Right lobe of liver (tissue), 6 donors: ENCODE measurements around the gene CORO2A. TPM values are rescaled to one million over a fixed set of nuclear protein-coding genes. Genes with fewer than 3 reads are reported as not detected.

Source experiments
- ATAC-seq, 4 donors: fragments of 200-7000 bp; cut with Tn5 transposase; one replicate each; pipeline ENCODE4 v1.9.1; 2020; ENCODE audit warnings: mild to moderate bottlenecking in 4 of 4, moderate library complexity in 4 of 4
- DNase-seq, 3 donors: peaks; one replicate each; pipeline ENCODE4 v3.0.0-alpha.2; 2020
- H3K27ac ChIP-seq, 3 donors: fragments of 200-600 bp; one replicate each; pipeline ENCODE4 v1.8.0; 2022
- H3K27me3 ChIP-seq, 2 donors: fragments of 200-600 bp; one replicate each; pipeline ENCODE4 v1.8.0; 2022
- H3K36me3 ChIP-seq, 4 donors: fragments of 200-600 bp; sonication (generic) in 1 of 4; one replicate each; pipeline versions ENCODE4 v1.5.1 to v1.8.0; 2017 to 2022; ENCODE audit warnings: control low read depth in 1 of 4
- H3K4me1 ChIP-seq, 4 donors: fragments of 200-600 bp; sonication (generic) in 1 of 4; one replicate each; pipeline versions ENCODE4 v1.5.1 to v1.8.0; 2017 to 2022; ENCODE audit warnings: control low read depth in 1 of 4
- H3K4me3 ChIP-seq, 3 donors: fragments of 200-600 bp; one replicate each; pipeline ENCODE4 v1.8.0; 2022
- H3K9me3 ChIP-seq, 4 donors: fragments of 200-600 bp; sonication (generic) in 1 of 4; one replicate each; pipeline versions ENCODE4 v1.5.1 to v1.8.0; 2017 to 2022; ENCODE audit warnings: control low read depth in 1 of 4
- CTCF ChIP-seq, 4 donors: fragments of 200-600 bp in 3 of 4; fragments of 450-650 bp in 1 of 4; IDR thresholded peaks; one replicate each; pipeline versions ENCODE4 v1.5.1 to v1.8.0; 2016 to 2022; ENCODE audit warnings: antibody characterized with exemption in 4 of 4, mild to moderate bottlenecking in 2 of 4
- POLR2A ChIP-seq: fragments of 450-650 bp; IDR thresholded peaks from one replicate; pipeline ENCODE4 v1.6.1; 2017; ENCODE audit warnings: antibody characterized with exemption, mild to moderate bottlenecking
- WGBS: methylation state at CpG from one replicate; pipeline ENCODE4 v1.1.6; 2018; ENCODE audit warnings: low coverage, low lambda C conversion rate; ENCODE audit not compliant: insufficient coverage; ENCODE audit errors: missing lambda C conversion rate; 5-methylcytosine and 5-hydroxymethylcytosine counted together
- intact Hi-C, 2 donors: fragments of 100-400 bp; cut with DNase I; formaldehyde crosslinking; loops; one replicate each; pipeline versions ENCODE4 v1.11.2 to v1.14.1; 2022
- total RNA-seq, 6 experiments: library from RNA; depleted of rRNA in 2 of 6; stranded (reverse); fragments of >200 nt in 2 of 6; fragmentation: NEBNext Ultra II Directional in 3 of 6; extraction: Animal tissue kit (Norgen Biotek cat#: 25700) in 3 of 6; gene quantifications; one replicate each; pipeline versions ENCODE4 v1.1.0 to v1.2.4, GENCODE V29; 2016 to 2023
- donor health status: DM: no; HTN: yes; CAD: no.
- donor health status: DM: no; HTN: no; CAD: no.
- donor health status: DM: no; HTN: no; CAD: no.
- donor health status: DM: no; HTN: yes; CAD: no.
- donor health status: DM: no; HTN: yes; CAD: no.

The CORO2A gene
- total RNA-seq, 6 experiments from 2014 or later, result 0.67 to 6.2 (median 3.3) TPM

GRCh38 chr9:98225015-98225442 lies 32.6 kb upstream of the CORO2A start:
- Histone ChIP-seq H3K9me3 (no peaks in the 10 kb centered on the region), H3K27ac (peak overlapping the region; percentile 92 to 100 (median 95)), H3K4me1 (peaks cover 0 to 54% (median 29%) of the 10 kb centered on the region in 4 donors), H3K27me3 (no peaks in the 10 kb centered on the region), H3K36me3 (peaks cover 0 to 2% (median 0%) of the 10 kb centered on the region in 4 donors), H3K4me3 (no peak overlapping the region)
- DNase-seq, result peak in 2 of 3 donors; percentile 79 to 89
- intact Hi-C loops, result loop anchor here in 1 of 2 donors (10.0 kb wide), 1 partner anchor 150 kb away; no protein-coding TSS in a partner anchor
- whole genome bisulfite sequencing, result 46% methylated on average over 4 of the region's 6 CpGs
- TF ChIP-seq POLR2A (no peak), CTCF (IDR thresholded peaks at IDR 0.05) (no peak)
- ATAC-seq, result peak; percentile 26 to 63 (median 58)

- DNase-seq, result no peak
- H3K27ac ChIP-seq, result peak overlapping the region in 1 of 3 donors; percentile 18
- intact Hi-C loops, result loop anchor here in 1 of 2 donors (10.0 kb wide), 1 partner anchor 148 kb away; no protein-coding TSS in a partner anchor
- H3K27me3 ChIP-seq, result no peaks in the 10 kb centered on the region
- no peak for TF ChIP-seq CTCF (IDR thresholded peaks at IDR 0.05)
- TF ChIP-seq POLR2A, result no peak
- WGBS, result 52% methylated on average over 5 of the region's 5 CpGs
- no peak for ATAC-seq
- H3K9me3 ChIP-seq, result no peaks in the 10 kb centered on the region
- peaks cover 0 to 2% (median 0%) of the 10 kb centered on the region in 4 donors for H3K36me3 ChIP-seq
- peaks cover 0 to 52% (median 30%) of the 10 kb centered on the region in 4 donors for H3K4me1 ChIP-seq
- H3K4me3 ChIP-seq, result no peak overlapping the region
Measured at GRCh38 chr9:98222885-98223691, 30.7 kb upstream of the CORO2A start.

GRCh38 chr9:98220911-98221310 lies 28.5 kb upstream of the CORO2A start:
- Histone ChIP-seq H3K4me1 (peaks cover 0 to 52% (median 30%) of the 10 kb centered on the region in 4 donors), H3K4me3 (no peak overlapping the region), H3K9me3 (no peaks in the 10 kb centered on the region), H3K27me3 (no peaks in the 10 kb centered on the region), H3K27ac (no peak overlapping the region), H3K36me3 (peaks cover 0 to 2% (median 0%) of the 10 kb centered on the region in 4 donors)
- intact Hi-C loops, result loop anchor here in 1 of 2 donors (10.0 kb wide), 1 partner anchor 146 kb away; no protein-coding TSS in a partner anchor
- DNase-seq, result no peak
- no peak for TF ChIP-seq POLR2A
- no peak for TF ChIP-seq CTCF (IDR thresholded peaks at IDR 0.05)
- ATAC-seq, result no peak
- 95% methylated on average over 11 of the region's 21 CpGs for WGBS

- Histone ChIP-seq H3K36me3 (peaks cover 0 to 2% (median 0%) of the 10 kb centered on the region in 4 donors), H3K9me3 (no peaks in the 10 kb centered on the region), H3K4me3 (no peak overlapping the region), H3K27ac (peak overlapping the region; percentile 51 to 93 (median 70)), H3K27me3 (no peaks in the 10 kb centered on the region), H3K4me1 (peaks cover 0 to 53% (median 26%) of the 10 kb centered on the region in 4 donors)
- intact Hi-C loops, result loop anchor here in 1 of 2 donors (10.0 kb wide), 1 partner anchor 145 kb away; no protein-coding TSS in a partner anchor
- TF ChIP-seq CTCF (IDR thresholded peaks at IDR 0.05) (no peak), POLR2A (no peak)
- DNase-seq (peak in 1 of 3 donors; percentile 15), ATAC-seq (no peak)
- 93% methylated on average over 4 of the region's 11 CpGs for WGBS
Measured at GRCh38 chr9:98219794-98220370, 27.4 kb upstream of the CORO2A start.
